Keratinocyte (primary cell): ENCODE results near the gene CRYBB1.

Experiments used
- EZH2 ChIP-seq: IDR thresholded peaks from one replicate; pipeline ENCODE4 v1.6.1; 2012; ENCODE audit warnings: inconsistent platforms, mild to moderate bottlenecking, low read length, moderate library complexity
- TF ChIP-seq, protein P1 (sequence below), 3 experiments: IDR thresholded peaks in 1 of 3; conservative IDR thresholded peaks in 1 of 3; optimal IDR thresholded peaks in 1 of 3; 2 replicates in 2 of 3; 3 replicates in 1 of 3; pipeline versions ENCODE3 to v1.5.1; 2011; ENCODE audit warnings: low read length in 3 of 3, mild to moderate bottlenecking in 3 of 3, moderate library complexity in 2 of 3, control low read depth in 1 of 3, inconsistent platforms in 1 of 3; ENCODE audit not compliant: insufficient read depth in 2 of 3; ENCODE audit errors: extremely low read depth in 1 of 3

DNA sequence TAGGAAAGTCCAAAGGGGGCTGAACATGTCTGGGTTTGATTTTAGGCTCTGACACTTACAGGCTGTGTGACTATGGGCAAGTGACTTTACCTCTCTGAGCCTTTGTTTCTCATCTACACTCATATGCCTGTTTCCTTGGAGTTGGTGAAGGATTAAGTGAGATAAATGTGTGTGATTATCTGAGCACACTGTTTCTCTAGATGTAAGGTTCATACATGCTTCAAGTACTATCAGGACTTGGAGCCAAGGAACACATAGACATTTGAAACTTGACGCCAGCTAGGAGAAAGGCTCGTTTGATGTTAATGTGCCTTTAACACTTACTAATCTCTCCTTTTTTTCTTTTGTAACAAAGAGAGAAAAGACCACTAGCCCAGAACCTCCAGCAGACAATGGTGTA, 9.7 kb downstream of the CRYBB1 start:
- TF ChIP-seq, protein P1, sequence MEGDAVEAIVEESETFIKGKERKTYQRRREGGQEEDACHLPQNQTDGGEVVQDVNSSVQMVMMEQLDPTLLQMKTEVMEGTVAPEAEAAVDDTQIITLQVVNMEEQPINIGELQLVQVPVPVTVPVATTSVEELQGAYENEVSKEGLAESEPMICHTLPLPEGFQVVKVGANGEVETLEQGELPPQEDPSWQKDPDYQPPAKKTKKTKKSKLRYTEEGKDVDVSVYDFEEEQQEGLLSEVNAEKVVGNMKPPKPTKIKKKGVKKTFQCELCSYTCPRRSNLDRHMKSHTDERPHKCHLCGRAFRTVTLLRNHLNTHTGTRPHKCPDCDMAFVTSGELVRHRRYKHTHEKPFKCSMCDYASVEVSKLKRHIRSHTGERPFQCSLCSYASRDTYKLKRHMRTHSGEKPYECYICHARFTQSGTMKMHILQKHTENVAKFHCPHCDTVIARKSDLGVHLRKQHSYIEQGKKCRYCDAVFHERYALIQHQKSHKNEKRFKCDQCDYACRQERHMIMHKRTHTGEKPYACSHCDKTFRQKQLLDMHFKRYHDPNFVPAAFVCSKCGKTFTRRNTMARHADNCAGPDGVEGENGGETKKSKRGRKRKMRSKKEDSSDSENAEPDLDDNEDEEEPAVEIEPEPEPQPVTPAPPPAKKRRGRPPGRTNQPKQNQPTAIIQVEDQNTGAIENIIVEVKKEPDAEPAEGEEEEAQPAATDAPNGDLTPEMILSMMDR (optimal IDR thresholded peaks at IDR 0.05 in 1 of 3, IDR thresholded peaks at IDR 0.05 in 1 of 3, conservative IDR thresholded peaks at IDR 0.05 in 1 of 3; ENCODE audit: extremely low read depth in 1 of 3, insufficient read depth in 2 of 3, low read length in 3 of 3), result no peak
- TF ChIP-seq EZH2, result no peak
